Mesenchymal stem cell (in vitro differentiated cells and primary cell): Measurements from ENCODE around the gene TET1.

Experiments used
- DNase-seq: peaks from one replicate; pipeline ENCODE4 v3.0.0-alpha.2; 2013
- H2AFZ ChIP-seq: one replicate; pipeline ENCODE4 v1.6.1; 2013; ENCODE audit warnings: low read depth, mild to moderate bottlenecking, control low read depth, inconsistent platforms, low read length, moderate library complexity
- H2AK5ac ChIP-seq: 2 replicates; pipeline ENCODE4 v1.6.1; 2013; ENCODE audit warnings: low read length, moderate library complexity, mild to moderate bottlenecking, inconsistent platforms; ENCODE audit not compliant: severe bottlenecking
- H2BK120ac ChIP-seq: one replicate; pipeline ENCODE4 v1.6.1; 2013; ENCODE audit warnings: low read depth, mild to moderate bottlenecking, inconsistent platforms, low read length, moderate library complexity
- H2BK12ac ChIP-seq, 2 experiments: one replicate each; pipeline ENCODE4 v1.6.1; 2013; ENCODE audit warnings: inconsistent platforms in 2 of 2, low read length in 2 of 2, mild to moderate bottlenecking in 2 of 2, moderate library complexity in 2 of 2, control low read depth in 1 of 2
- H2BK15ac ChIP-seq: one replicate; pipeline ENCODE4 v1.6.1; 2013; ENCODE audit warnings: mild to moderate bottlenecking, low read depth, inconsistent platforms; ENCODE audit not compliant: poor library complexity, severe bottlenecking
- H2BK5ac ChIP-seq: 2 replicates; pipeline ENCODE4 v1.6.1; 2013; ENCODE audit warnings: low read depth, mild to moderate bottlenecking, low read length, control low read depth, inconsistent platforms; ENCODE audit not compliant: poor library complexity, severe bottlenecking
- H3K14ac ChIP-seq, 2 experiments: one replicate each; pipeline ENCODE4 v1.6.1; 2013; ENCODE audit warnings: inconsistent platforms in 2 of 2, low read length in 2 of 2, control low read depth in 1 of 2, mild to moderate bottlenecking in 1 of 2, moderate library complexity in 1 of 2
- H3K18ac ChIP-seq, 2 experiments: one replicate each; pipeline ENCODE4 v1.6.1; 2013; ENCODE audit warnings: inconsistent platforms in 2 of 2, low read length in 2 of 2, control low read depth in 1 of 2, low read depth in 1 of 2, mild to moderate bottlenecking in 1 of 2
- H3K23ac ChIP-seq, 2 experiments: one replicate each; pipeline ENCODE4 v1.6.1; 2013; ENCODE audit warnings: inconsistent platforms in 2 of 2, low read length in 2 of 2, mild to moderate bottlenecking in 2 of 2, moderate library complexity in 2 of 2, control low read depth in 1 of 2
- H3K27ac ChIP-seq: 2 replicates; pipeline ENCODE4 v1.5.1; 2013; ENCODE audit warnings: mild to moderate bottlenecking, moderate library complexity, low read length, control low read depth, inconsistent platforms; ENCODE audit not compliant: poor library complexity, severe bottlenecking
- H3K27me3 ChIP-seq, 2 experiments: 2 replicates each; pipeline versions ENCODE4 v1.6.1 to v1.7.0; 2013; ENCODE audit warnings: low read length in 2 of 2, mild to moderate bottlenecking in 2 of 2, moderate library complexity in 2 of 2, control low read depth in 1 of 2, inconsistent platforms in 1 of 2; ENCODE audit not compliant: control insufficient read depth in 1 of 2, insufficient read depth in 1 of 2
- H3K36me3 ChIP-seq, 2 experiments: 2 replicates each; pipeline versions ENCODE4 v1.6.1 to v1.7.0; 2013; ENCODE audit warnings: low read length in 2 of 2, control low read depth in 1 of 2, inconsistent platforms in 1 of 2, low read depth in 1 of 2, mild to moderate bottlenecking in 1 of 2; ENCODE audit not compliant: insufficient read depth in 2 of 2, control insufficient read depth in 1 of 2
- H3K4ac ChIP-seq, 2 experiments: one replicate each; pipeline ENCODE4 v1.6.1; 2013; ENCODE audit warnings: inconsistent platforms in 2 of 2, low read length in 2 of 2, mild to moderate bottlenecking in 2 of 2, moderate library complexity in 2 of 2, control low read depth in 1 of 2, low read depth in 1 of 2
- H3K4me1 ChIP-seq: 2 replicates; pipeline ENCODE4 v1.6.1; 2013; ENCODE audit warnings: low read depth, low read length, control low read depth; ENCODE audit not compliant: control insufficient read depth, insufficient read depth
- H3K4me2 ChIP-seq: 2 replicates; pipeline ENCODE4 v1.6.1; 2013; ENCODE audit warnings: low read length, mild to moderate bottlenecking, inconsistent platforms; ENCODE audit not compliant: poor library complexity, severe bottlenecking
- H3K4me3 ChIP-seq, 2 experiments: 2 replicates each; pipeline versions ENCODE4 v1.5.1 to v1.7.0; 2013; ENCODE audit warnings: low read length in 2 of 2, mild to moderate bottlenecking in 2 of 2, control low read depth in 1 of 2, low read depth in 1 of 2; ENCODE audit not compliant: insufficient read depth in 1 of 2
- H3K79me1 ChIP-seq: replicated peaks from 2 replicates; pipeline ENCODE4 v1.6.1; 2013; ENCODE audit warnings: mild to moderate bottlenecking, control low read depth, low read length, inconsistent platforms; ENCODE audit not compliant: poor library complexity, severe bottlenecking
- H3K9ac ChIP-seq: 2 replicates; pipeline ENCODE4 v1.7.0; 2013; ENCODE audit warnings: mild to moderate bottlenecking, low read length, moderate library complexity
- H3K9me3 ChIP-seq: 2 replicates; pipeline ENCODE4 v1.7.0; 2013; ENCODE audit warnings: mild to moderate bottlenecking, low read length; ENCODE audit not compliant: control insufficient read depth
- H4K8ac ChIP-seq: one replicate; pipeline ENCODE4 v1.6.1; 2013; ENCODE audit warnings: inconsistent platforms, mild to moderate bottlenecking, low read length, moderate library complexity
- H4K91ac ChIP-seq: one replicate; pipeline ENCODE4 v1.6.1; 2013; ENCODE audit warnings: mild to moderate bottlenecking, low read length, inconsistent platforms
- WGBS: methylation state at CpG from one replicate; pipeline ENCODE4 v1.1.7; 2013; ENCODE audit warnings: mixed read lengths; 5-methylcytosine and 5-hydroxymethylcytosine counted together

TET1 gene

DNA sequence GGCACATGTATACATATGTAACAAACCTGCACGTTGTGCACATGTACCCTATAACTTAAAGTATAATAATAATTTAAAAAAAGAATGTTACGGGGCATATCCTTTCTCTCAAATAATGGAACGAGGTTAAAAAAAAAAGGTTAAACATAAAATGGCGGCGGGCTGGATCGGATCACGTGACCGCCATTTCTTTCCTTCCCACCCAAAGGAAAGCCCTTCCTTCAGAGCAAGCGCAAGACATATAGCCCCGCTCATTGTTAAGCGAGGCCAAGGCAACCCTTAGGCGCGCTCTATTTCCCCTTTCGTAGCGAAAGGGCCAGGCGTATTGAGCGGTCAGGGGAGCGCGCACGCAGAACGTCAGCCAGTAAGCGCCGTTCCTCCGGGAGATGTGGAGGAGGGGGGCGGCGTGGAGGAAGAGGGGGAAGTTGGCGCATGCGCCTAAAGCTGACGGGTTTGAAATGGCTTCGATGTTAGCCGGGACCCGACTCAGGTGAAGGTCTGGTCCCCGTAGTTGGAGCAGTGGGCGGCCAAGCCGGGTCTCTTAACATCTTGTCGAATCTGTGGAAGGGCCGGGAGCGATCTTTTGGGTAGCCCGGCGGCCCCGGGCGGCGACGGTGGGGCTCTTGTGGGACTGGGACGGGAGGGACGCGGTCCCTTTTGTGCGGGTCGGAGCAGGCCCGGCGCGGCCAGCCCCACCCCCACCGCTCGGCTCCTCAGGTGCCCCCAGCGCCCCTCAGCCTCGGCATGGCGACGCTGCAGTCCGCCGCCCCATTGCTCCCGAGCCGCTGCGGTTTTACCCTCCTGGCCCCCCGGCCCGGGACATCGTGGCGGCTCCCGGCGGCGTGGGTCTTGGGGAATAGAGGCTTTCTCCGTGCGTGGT is 160.9 kb downstream of the TET1 start, which contains the start of gene CCAR1:
Gene CCAR1 (plus strand): TSS at position 447 of the 880 bp plus-strand sequence. CDS start 1,266 bp downstream, outside the sequence.
- peak within 1 kb of the TSS; percentile 98 for H3K9ac ChIP-seq
- H3K27ac ChIP-seq = peak within 1 kb of the TSS; percentile 53
- peak within 1 kb of the TSS in 1 of 2 experiments; percentile 94 for H3K23ac ChIP-seq
- no peaks in the 10 kb centered on the region for H3K9me3 ChIP-seq
- H3K4me3 ChIP-seq = peak within 1 kb of the TSS; percentile 97 to 99
- peak; percentile 99 for DNase-seq
- peak within 1 kb of the TSS; percentile 77 for H2AK5ac ChIP-seq
- peak within 1 kb of the TSS; percentile 51 for H3K4me2 ChIP-seq
- peak within 1 kb of the TSS; percentile 98 for H3K18ac ChIP-seq
- peak within 1 kb of the TSS in 1 of 2 experiments; percentile 97 for H3K14ac ChIP-seq
- H4K91ac ChIP-seq = peak within 1 kb of the TSS; percentile 95
- H3K4ac ChIP-seq = peak within 1 kb of the TSS; percentile 98 to 100
- H2AFZ ChIP-seq = peak within 1 kb of the TSS; percentile 81
- peak within 1 kb of the TSS; percentile 54 to 60 for H2BK12ac ChIP-seq
- peak within 1 kb of the TSS; percentile 89 for H2BK120ac ChIP-seq
- peaks cover 22 to 23% of the 10 kb centered on the region in 2 experiments for H3K36me3 ChIP-seq
- peaks cover 5% of the 10 kb centered on the region for H3K79me1 ChIP-seq
- no peaks in the 10 kb centered on the region for H3K27me3 ChIP-seq
- H2BK15ac ChIP-seq = peak within 1 kb of the TSS; percentile 67
- H3K4me1 ChIP-seq = peaks cover 4% of the 10 kb centered on the region
- peak within 1 kb of the TSS; percentile 98 for H2BK5ac ChIP-seq
- WGBS = 1% methylated on average over 68 of the region's 72 CpGs
- H4K8ac ChIP-seq = peak within 1 kb of the TSS; percentile 95

DNA sequence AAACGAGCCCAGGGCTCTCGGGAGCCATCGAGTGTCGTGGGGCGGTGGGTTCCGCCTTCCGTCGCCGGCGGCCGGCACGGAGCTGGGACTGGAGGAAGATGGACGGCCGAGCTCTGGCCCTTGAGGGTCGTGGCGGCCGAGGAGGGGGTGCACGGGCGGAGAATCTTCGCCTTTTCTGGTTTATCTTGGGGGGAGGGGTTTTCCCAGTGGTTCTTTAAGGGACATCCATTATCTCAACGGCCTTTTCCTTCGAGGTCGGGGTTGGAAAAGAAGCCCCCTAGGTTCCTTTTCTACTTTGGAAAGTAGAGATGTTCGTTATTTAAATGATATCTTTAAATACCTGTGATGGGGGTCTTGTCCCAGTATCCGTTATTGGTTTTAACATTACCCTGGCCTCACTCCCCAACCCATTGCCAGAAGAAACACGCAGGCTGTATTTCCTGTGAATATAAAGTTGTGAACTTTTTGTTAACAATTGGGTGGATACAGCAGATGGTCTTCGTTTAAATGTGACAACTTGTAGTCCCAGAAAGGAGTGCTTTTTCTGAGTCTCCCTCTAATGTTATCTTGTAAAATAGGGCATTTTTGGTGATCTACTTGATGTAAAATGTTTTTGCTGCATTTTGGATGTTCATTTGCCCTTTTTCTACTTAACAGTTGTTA is 161.7 kb downstream of the TET1 start:
- Histone ChIP-seq H3K14ac (peak overlapping the region in 1 of 2 experiments; percentile 97), H3K27me3 (no peaks in the 10 kb centered on the region), H3K4me1 (peaks cover 4% of the 10 kb centered on the region), H2BK120ac (peak overlapping the region; percentile 89), H3K23ac (peak overlapping the region in 1 of 2 experiments; percentile 80), H4K8ac (peak overlapping the region; percentile 95), H2AK5ac (peak overlapping the region; percentile 77), H3K4ac (peak overlapping the region; percentile 98 to 100), H2AFZ (peak overlapping the region; percentile 42), H3K4me3 (peak overlapping the region; percentile 97 to 99), H3K9me3 (no peaks in the 10 kb centered on the region), H2BK12ac (peak overlapping the region; percentile 54 to 60), H3K18ac (peak overlapping the region; percentile 98), H3K36me3 (peaks cover 26% of the 10 kb centered on the region in 2 experiments), H4K91ac (peak overlapping the region; percentile 95), H2BK5ac (peak overlapping the region; percentile 98), H2BK15ac (peak overlapping the region; percentile 67), H3K27ac (peak overlapping the region; percentile 23), H3K79me1 (peaks cover 5% of the 10 kb centered on the region), H3K4me2 (peak overlapping the region; percentile 51), H3K9ac (peak overlapping the region; percentile 98)
- WGBS = under 1% methylated on average over 25 of the region's 27 CpGs
- peak; percentile 30 for DNase-seq

DNA sequence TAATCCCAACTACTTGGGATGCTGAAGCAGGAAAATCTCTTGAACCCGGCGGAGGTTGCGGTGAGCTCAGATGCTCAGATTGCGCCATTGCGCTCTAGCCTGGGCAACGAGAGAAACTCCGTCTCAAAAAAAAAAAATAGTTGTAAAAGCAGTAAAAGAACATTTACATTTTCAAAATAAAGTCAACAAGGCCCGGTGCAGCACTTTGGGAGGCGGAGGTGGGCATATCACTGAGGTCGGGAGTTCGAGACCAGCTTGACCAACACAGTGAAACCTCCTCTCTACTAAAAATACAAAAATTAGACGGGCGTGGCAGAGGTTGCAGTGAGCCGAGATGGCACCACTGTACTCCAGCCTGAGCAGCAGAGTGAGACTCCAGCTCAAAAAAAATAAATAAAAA is 164.9 kb downstream of the TET1 start:
- DNase-seq = no peak
- Histone ChIP-seq H3K23ac (no peak overlapping the region), H3K14ac (no peak overlapping the region), H2BK120ac (no peak overlapping the region), H2BK5ac (no peak overlapping the region), H4K91ac (no peak overlapping the region), H3K4ac (no peak overlapping the region), H3K79me1 (peaks cover 9% of the 10 kb centered on the region), H3K4me1 (peaks cover 4% of the 10 kb centered on the region), H3K4me2 (no peak overlapping the region), H2BK15ac (no peak overlapping the region), H3K36me3 (peaks cover 40 to 54% of the 10 kb centered on the region in 2 experiments), H3K4me3 (no peak overlapping the region), H3K9ac (no peak overlapping the region), H3K9me3 (no peaks in the 10 kb centered on the region), H2BK12ac (no peak overlapping the region), H3K27me3 (no peaks in the 10 kb centered on the region), H4K8ac (no peak overlapping the region), H3K27ac (no peak overlapping the region), H2AFZ (no peak overlapping the region), H3K18ac (no peak overlapping the region), H2AK5ac (no peak overlapping the region)
- 97% methylated on average over 13 of the region's 14 CpGs for WGBS

DNA sequence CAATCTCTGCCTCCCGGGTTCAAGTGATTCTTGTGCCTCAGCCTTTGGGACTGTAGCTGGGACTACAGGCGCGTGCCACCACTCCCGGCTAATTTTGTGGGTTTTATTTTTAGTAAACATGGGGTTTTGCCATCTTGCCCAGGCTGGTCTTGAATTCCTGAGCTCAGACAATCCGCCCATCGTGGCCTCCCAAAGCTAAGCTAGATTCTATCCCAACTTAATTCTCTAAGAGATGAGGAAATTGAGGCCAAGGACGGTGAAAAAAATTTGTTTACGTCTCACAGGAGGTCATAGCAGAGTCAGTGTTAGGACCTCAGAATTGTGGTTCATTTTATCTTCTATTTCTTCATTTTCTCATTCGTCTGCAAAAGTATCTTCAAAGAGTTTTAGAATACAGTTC is 167.0 kb downstream of the TET1 start:
- Histone ChIP-seq H2BK15ac (no peak overlapping the region), H3K4me3 (no peak overlapping the region), H3K27me3 (no peaks in the 10 kb centered on the region), H2AFZ (no peak overlapping the region), H3K36me3 (peaks cover 53 to 70% of the 10 kb centered on the region in 2 experiments), H3K23ac (no peak overlapping the region), H3K9me3 (no peaks in the 10 kb centered on the region), H3K9ac (no peak overlapping the region), H3K4me1 (peaks cover 4% of the 10 kb centered on the region), H2BK12ac (no peak overlapping the region), H3K18ac (peak overlapping the region in 1 of 2 experiments; percentile 24), H3K14ac (no peak overlapping the region), H2AK5ac (no peak overlapping the region), H4K8ac (no peak overlapping the region), H2BK120ac (no peak overlapping the region), H3K4me2 (no peak overlapping the region), H3K4ac (no peak overlapping the region), H3K79me1 (peaks cover 13% of the 10 kb centered on the region), H3K27ac (no peak overlapping the region), H2BK5ac (no peak overlapping the region), H4K91ac (no peak overlapping the region)
- 100% methylated on average over 6 of the region's 9 CpGs for WGBS
- DNase-seq = no peak
